ENCODE results near the gene NFIB.

- TF ChIP-seq CTCF (IDR thresholded peaks at IDR 0.05) (no peak), POLR2A (IDR thresholded peaks at IDR 0.05) (no peak)
These were observed 43.4 kb downstream of the NFIB start for GRCh38 chr9:14270358-14271092.

Measured in uterus (tissue), 2 donors.